ENCODE data around the gene VIL1. TPM values are rescaled to one million over a fixed set of nuclear protein-coding genes. Genes with fewer than 3 reads are reported as not detected.

The VIL1 gene
- total RNA-seq, 1 donor, result not detected

- peak overlapping the region; percentile 90 for H3K4me2 ChIP-seq (ENCODE audit: insufficient read depth, low read length)
- H3K79me2 ChIP-seq (ENCODE audit: insufficient read depth, low read length), result peaks cover 13% of the 10 kb centered on the region
- no peaks in the 10 kb centered on the region for H3K27me3 ChIP-seq (ENCODE audit: insufficient read depth, low read length)
- peaks cover 19% of the 10 kb centered on the region for H3K4me1 ChIP-seq (ENCODE audit: insufficient read depth, low read length)
- peak overlapping the region; percentile 76 for H3K4me3 ChIP-seq (ENCODE audit: insufficient read depth, low read length)
- H2AFZ ChIP-seq (ENCODE audit: low read length), result peak overlapping the region; percentile 43
- DNase-seq (ENCODE audit: insufficient read length, low spot score, missing footprints), result peak; percentile 94
- peaks cover 23% of the 10 kb centered on the region for H3K36me3 ChIP-seq (ENCODE audit: insufficient read depth, low read length)
- H3K27ac ChIP-seq (ENCODE audit: low read depth, low read length), result peak overlapping the region; percentile 59
- H4K20me1 ChIP-seq (ENCODE audit: insufficient read depth, low read length), result peaks cover 2% of the 10 kb centered on the region
- TF ChIP-seq CTCF (IDR thresholded peaks at IDR 0.05; ENCODE audit: extremely low read depth, low read depth, low read length), result no peak
- H3K9me3 ChIP-seq (ENCODE audit: low read depth, low read length), result no peaks in the 10 kb centered on the region
Observed at GRCh38 chr2:218406949-218407618, 11.8 kb upstream of the VIL1 start.

- Histone ChIP-seq H3K4me3 (ENCODE audit: insufficient read depth, low read length) (no peak overlapping the region), H3K27ac (ENCODE audit: low read depth, low read length) (no peak overlapping the region), H3K4me1 (ENCODE audit: insufficient read depth, low read length) (peaks cover 19% of the 10 kb centered on the region), H2AFZ (ENCODE audit: low read length) (no peak overlapping the region), H3K9me3 (ENCODE audit: low read depth, low read length) (no peaks in the 10 kb centered on the region), H3K79me2 (ENCODE audit: insufficient read depth, low read length) (peaks cover 6% of the 10 kb centered on the region), H3K36me3 (ENCODE audit: insufficient read depth, low read length) (peaks cover 16% of the 10 kb centered on the region), H4K20me1 (ENCODE audit: insufficient read depth, low read length) (no peaks in the 10 kb centered on the region), H3K27me3 (ENCODE audit: insufficient read depth, low read length) (no peaks in the 10 kb centered on the region), H3K4me2 (ENCODE audit: insufficient read depth, low read length) (peak overlapping the region; percentile 90)
- no peak for DNase-seq (ENCODE audit: insufficient read length, low spot score, missing footprints)
- TF ChIP-seq CTCF (IDR thresholded peaks at IDR 0.05; ENCODE audit: extremely low read depth, low read depth, low read length), result no peak
Observed at GRCh38 chr2:218407717-218408116, 11.2 kb upstream of the VIL1 start.

DNA sequence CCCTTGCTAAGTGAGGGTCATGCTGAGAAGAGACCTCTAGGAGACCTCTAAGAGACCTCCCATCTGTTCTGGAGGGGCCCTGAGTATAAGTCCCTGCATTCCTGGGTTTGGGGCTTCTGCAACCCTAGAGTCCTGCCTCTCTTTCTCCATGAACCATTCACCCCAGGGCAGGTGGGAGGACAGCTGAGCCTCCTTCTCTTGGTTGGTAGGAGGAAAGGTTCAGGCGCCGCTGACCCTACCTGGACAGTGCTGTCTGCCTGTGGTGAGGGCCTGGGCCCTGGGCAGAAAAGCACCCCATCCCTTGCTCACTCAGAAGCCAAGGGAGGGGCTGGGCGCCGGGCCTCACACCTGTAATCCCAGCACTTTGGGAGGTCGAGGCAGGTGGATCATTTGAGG lies 604 bp upstream of the VIL1 start:
- Histone ChIP-seq H3K9me3 (ENCODE audit: low read depth, low read length) (no peaks in the 10 kb centered on the region), H3K4me2 (ENCODE audit: insufficient read depth, low read length) (no peak overlapping the region), H4K20me1 (ENCODE audit: insufficient read depth, low read length) (no peaks in the 10 kb centered on the region), H3K27me3 (ENCODE audit: insufficient read depth, low read length) (no peaks in the 10 kb centered on the region), H3K4me3 (ENCODE audit: insufficient read depth, low read length) (no peak overlapping the region), H3K36me3 (ENCODE audit: insufficient read depth, low read length) (no peaks in the 10 kb centered on the region), H3K4me1 (ENCODE audit: insufficient read depth, low read length) (no peaks in the 10 kb centered on the region), H2AFZ (ENCODE audit: low read length) (no peak overlapping the region), H3K27ac (ENCODE audit: low read depth, low read length) (no peak overlapping the region), H3K79me2 (ENCODE audit: insufficient read depth, low read length) (no peaks in the 10 kb centered on the region)
- DNase-seq (ENCODE audit: insufficient read length, low spot score, missing footprints), result peak; percentile 9
- TF ChIP-seq CTCF (IDR thresholded peaks at IDR 0.05; ENCODE audit: extremely low read depth, low read depth, low read length), result no peak

DNA sequence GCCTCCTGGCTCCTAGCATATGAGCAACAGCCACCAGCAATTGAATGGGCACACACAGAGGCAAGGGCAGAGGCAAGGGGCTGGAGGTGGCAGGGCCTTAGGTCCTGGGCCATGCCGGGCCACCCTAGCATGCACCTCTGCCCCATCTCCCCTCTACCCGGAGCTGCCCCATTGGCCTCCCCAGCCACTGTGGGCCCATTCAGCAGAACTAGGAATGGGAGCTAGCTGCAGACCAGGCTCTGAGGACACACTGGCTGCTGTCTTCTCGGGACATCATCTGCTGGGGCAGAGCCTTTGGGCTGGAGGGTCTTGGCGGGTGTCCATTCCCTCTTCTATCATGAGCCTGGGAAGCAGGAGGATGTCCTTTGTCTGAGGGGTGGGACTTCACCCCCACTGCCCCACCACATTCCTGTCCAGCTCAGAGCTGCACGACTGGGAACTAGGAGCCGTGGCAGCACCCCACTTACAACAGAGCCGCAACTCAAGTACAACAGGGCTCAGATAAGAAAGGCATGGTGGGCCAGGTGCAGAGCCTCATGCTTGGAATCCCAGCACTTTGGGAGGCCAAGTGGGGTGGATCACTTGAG lies 800 bp downstream of the VIL1 start:
- no peak overlapping the region for H2AFZ ChIP-seq (ENCODE audit: low read length)
- H3K4me2 ChIP-seq (ENCODE audit: insufficient read depth, low read length), result no peak overlapping the region
- H4K20me1 ChIP-seq (ENCODE audit: insufficient read depth, low read length), result no peaks in the 10 kb centered on the region
- no peaks in the 10 kb centered on the region for H3K36me3 ChIP-seq (ENCODE audit: insufficient read depth, low read length)
- H3K27ac ChIP-seq (ENCODE audit: low read depth, low read length), result no peak overlapping the region
- no peak for TF ChIP-seq CTCF (IDR thresholded peaks at IDR 0.05; ENCODE audit: extremely low read depth, low read depth, low read length)
- no peaks in the 10 kb centered on the region for H3K4me1 ChIP-seq (ENCODE audit: insufficient read depth, low read length)
- no peaks in the 10 kb centered on the region for H3K79me2 ChIP-seq (ENCODE audit: insufficient read depth, low read length)
- no peaks in the 10 kb centered on the region for H3K9me3 ChIP-seq (ENCODE audit: low read depth, low read length)
- no peaks in the 10 kb centered on the region for H3K27me3 ChIP-seq (ENCODE audit: insufficient read depth, low read length)
- no peak overlapping the region for H3K4me3 ChIP-seq (ENCODE audit: insufficient read depth, low read length)
- DNase-seq (ENCODE audit: insufficient read length, low spot score, missing footprints), result peak; percentile 78
